HG02571 (cell line): ENCODE results near the gene PRADC1.
"Not testable (repeated sequence)": the region's sequence is repeated elsewhere in the genome, so short reads cannot be mapped to it uniquely, and the experiment has no call there.

Source experiments
- ATAC-seq: cut with Tn5 transposase; IDR thresholded peaks from one replicate; pipeline ENCODE4 v1.9.1; 2021; ENCODE audit warnings: mild to moderate bottlenecking, moderate library complexity; ENCODE audit not compliant: unreplicated experiment

Gene PRADC1

GRCh38 chr2:73205611-73206010 is 27.4 kb downstream of the PRADC1 start:
- no peak for ATAC-seq

DNA sequence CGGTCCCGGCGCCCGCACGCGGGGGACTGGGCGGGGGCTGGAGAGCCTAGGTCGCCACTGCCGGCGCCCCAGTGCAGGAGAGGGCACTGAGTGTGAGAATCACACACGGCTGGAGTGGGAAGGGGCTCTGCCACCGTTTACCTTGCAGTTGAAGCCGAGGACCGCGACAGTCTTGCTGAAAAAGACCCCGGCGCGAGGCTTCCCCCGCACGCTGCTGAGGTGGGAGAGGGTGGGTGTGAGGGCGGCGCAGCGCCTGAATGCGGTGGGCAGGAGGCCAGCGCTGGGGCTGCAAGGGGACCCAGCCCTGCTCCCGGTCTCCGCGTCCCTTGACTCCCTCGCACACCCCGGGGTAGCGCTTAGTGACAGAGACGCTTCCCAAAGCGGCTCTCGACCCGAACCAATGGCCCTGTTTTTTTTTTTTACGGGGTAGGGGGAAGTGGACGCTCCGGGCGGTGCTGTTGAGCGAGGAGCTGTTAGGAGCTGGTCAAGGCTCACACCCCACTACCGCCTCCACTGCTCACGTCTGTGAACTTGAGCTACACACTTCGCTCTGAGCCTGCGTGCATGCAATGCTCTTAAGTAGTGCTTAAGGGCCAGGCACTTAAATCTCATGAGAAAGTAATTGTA is 29.9 kb downstream of the PRADC1 start:
- ATAC-seq: no peak

GRCh38 chr2:73202156-73203054 is 30.6 kb downstream of the PRADC1 start, which contains the start of gene NOTO:
TSS of gene NOTO (plus strand) at chr2:73202574. CDS start at chr2:73202667, 93 bp downstream.
- no peak for ATAC-seq

DNA sequence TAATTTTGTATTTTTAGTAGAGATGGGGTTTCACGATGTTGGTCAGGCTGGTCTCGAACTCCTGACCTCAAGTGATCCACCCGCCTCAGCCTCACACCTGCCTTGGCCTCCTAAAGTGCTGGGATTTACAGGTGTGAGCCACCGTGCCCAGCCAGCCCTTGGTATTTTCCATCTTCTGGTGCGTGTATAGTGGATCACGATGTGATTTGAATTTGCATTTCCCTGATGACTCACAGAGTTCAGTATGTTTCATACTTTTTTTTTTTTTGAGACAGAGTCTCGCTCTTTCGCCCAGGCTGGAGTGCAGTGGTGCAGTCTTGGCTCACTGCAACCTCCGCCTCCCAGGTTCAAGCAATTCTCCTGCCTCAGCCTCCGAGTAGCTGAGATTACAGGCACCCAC is 32.8 kb downstream of the PRADC1 start:
- not testable (repeated sequence) for ATAC-seq

- no peak for ATAC-seq
Observed at GRCh38 chr2:73197579-73197978, 35.5 kb downstream of the PRADC1 start.

DNA sequence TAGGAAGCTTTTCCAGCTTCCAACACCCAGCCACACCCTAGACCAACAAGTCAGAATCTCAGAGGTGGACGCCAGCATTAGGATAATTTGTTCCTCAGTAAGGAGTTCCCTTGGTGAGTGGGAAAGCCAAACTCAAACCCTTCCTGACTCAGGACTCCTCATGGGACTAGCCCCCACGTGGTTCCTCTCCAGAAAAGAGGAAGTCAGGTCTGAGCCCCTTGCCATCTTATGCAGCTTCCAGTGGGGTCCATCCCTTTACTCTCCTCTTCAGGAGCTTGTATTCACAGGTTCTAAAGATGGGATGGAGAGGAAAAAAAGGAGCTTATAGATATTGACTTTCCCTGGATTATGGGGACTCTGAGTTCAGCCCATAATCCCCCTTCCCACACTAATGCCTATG is 45.5 kb downstream of the PRADC1 start:
- no peak for ATAC-seq

GRCh38 chr2:73185965-73186364 is 47.1 kb downstream of the PRADC1 start:
- no peak for ATAC-seq
